Measurements from ENCODE around the gene POLR3K.
"Not testable (repeated sequence)": the region's sequence is repeated elsewhere in the genome, so short reads cannot be mapped to it uniquely, and the experiment has no call there.

Gene POLR3K

GRCh38 chr16:57711-58110 lies 4.3 kb upstream of the POLR3K start:
- no peak for DNase-seq (ENCODE audit: low spot score)
- ChIA-PET CTCF (no interaction called here), POLR2A (ENCODE audit: low non-redundant PET) (no interaction called here)
- no peak for TF ChIP-seq CTCF (conservative IDR thresholded peaks at IDR 0.05; ENCODE audit: low read depth)
- H3K27ac ChIP-seq: peak overlapping the region; percentile 37

- ChIA-PET POLR2A (ENCODE audit: low non-redundant PET) (no interaction called here), CTCF (interaction anchor here (0.7 to 1.9 kb wide), 4 partner anchors 10 to 111 kb away, joined by 3 to 10 read pairs (median 6); no protein-coding TSS in a partner anchor)
- H3K27ac ChIP-seq: peak overlapping the region; percentile 37
- no peak for DNase-seq (ENCODE audit: low spot score)
- no peak for TF ChIP-seq CTCF (conservative IDR thresholded peaks at IDR 0.05; ENCODE audit: low read depth)
Measured at GRCh38 chr16:56231-56927, 3.0 kb upstream of the POLR3K start.

- H3K27ac ChIP-seq: peak overlapping the region; percentile 37
- CTCF ChIA-PET: interaction anchor here (0.7 to 1.9 kb wide), 3 partner anchors 10 to 112 kb away, joined by 3 to 10 read pairs (median 5); no protein-coding TSS in a partner anchor
- POLR2A ChIA-PET (ENCODE audit: low non-redundant PET): no interaction called here
- DNase-seq (ENCODE audit: low spot score): no peak
- no peak for TF ChIP-seq CTCF (conservative IDR thresholded peaks at IDR 0.05; ENCODE audit: low read depth)
Measured at GRCh38 chr16:55571-56136, 2.2 kb upstream of the POLR3K start.

- ChIA-PET CTCF (no interaction called here), POLR2A (ENCODE audit: low non-redundant PET) (no interaction called here)
- no peak for DNase-seq (ENCODE audit: low spot score)
- no peak for TF ChIP-seq CTCF (conservative IDR thresholded peaks at IDR 0.05; ENCODE audit: low read depth)
- peak overlapping the region; percentile 87 for H3K27ac ChIP-seq
Measured at GRCh38 chr16:54237-54581, 801 bp upstream of the POLR3K start.

- no peak for TF ChIP-seq CTCF (conservative IDR thresholded peaks at IDR 0.05; ENCODE audit: low read depth)
- no peak overlapping the region for H3K27ac ChIP-seq
- ChIA-PET POLR2A (ENCODE audit: low non-redundant PET) (no interaction called here), CTCF (no interaction called here)
- DNase-seq (ENCODE audit: low spot score): no peak
Measured at GRCh38 chr16:50769-51591, 2.4 kb downstream of the POLR3K start.

- no peak overlapping the region for H3K27ac ChIP-seq
- TF ChIP-seq CTCF (conservative IDR thresholded peaks at IDR 0.05; ENCODE audit: low read depth): no peak
- ChIA-PET POLR2A (ENCODE audit: low non-redundant PET) (no interaction called here), CTCF (no interaction called here)
- no peak for DNase-seq (ENCODE audit: low spot score)
Measured at GRCh38 chr16:47234-47633, 6.2 kb downstream of the POLR3K start.

- H3K27ac ChIP-seq; CTCF ChIA-PET; POLR2A ChIA-PET (ENCODE audit: low non-redundant PET); DNase-seq (ENCODE audit: low spot score): not testable (repeated sequence)
Measured at GRCh38 chr16:46510-46909, 6.9 kb downstream of the POLR3K start.
